ENCODE data around the gene ZNF275. TPM values are rescaled to one million over a fixed set of nuclear protein-coding genes. Genes with fewer than 3 reads are reported as not detected.

Gene ZNF275
- total RNA-seq, 2 experiments from 2014 or later, result 19.6 to 20.2 TPM

DNA sequence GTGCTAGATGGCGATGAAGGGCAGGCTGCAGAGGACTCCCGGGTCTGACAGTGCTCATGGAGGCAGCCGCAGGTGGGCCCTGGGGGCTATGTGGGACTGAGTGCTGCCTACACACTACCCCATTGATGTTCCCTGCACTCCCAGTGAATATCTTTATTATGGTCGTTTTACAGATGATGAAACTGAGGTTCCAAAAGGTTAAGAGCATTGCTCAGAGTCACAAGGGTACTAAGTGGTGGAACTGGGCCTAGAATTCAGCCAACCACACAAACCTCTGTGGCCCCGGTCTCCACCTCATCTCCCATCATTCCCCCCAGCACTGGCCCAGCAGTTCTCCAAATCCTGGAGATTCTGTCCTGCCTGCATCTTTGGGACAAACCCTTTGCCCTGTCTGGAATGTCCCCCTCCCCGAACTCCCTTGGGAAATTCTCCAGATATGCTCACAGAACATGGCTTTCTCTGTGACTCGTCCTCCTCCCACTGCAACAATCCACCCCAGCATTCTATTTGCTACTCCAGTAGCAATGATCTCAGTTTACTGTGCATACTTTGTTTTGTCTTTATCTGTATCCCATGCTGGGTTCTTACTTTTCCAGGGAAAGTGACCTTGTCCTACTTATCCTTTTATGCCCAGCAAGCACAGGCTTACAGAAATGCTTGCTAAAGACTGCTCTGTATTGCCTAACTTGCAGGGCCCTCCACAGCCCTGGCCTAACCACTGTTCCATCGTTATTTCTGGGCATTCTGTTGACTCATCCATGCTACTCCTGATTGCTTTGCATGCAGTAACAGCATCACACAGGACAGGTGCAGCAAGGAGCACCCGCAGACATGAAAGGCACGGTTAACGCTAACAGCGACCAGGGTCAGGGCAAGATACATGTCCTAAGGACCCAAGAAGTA is 26.4 kb upstream of the ZNF275 start:
- no TSS peak for BruUV-seq (replicated peaks)
- intact Hi-C loops (cut with micrococcal nuclease; ENCODE audit: unreplicated experiment), result no loop called here

DNA sequence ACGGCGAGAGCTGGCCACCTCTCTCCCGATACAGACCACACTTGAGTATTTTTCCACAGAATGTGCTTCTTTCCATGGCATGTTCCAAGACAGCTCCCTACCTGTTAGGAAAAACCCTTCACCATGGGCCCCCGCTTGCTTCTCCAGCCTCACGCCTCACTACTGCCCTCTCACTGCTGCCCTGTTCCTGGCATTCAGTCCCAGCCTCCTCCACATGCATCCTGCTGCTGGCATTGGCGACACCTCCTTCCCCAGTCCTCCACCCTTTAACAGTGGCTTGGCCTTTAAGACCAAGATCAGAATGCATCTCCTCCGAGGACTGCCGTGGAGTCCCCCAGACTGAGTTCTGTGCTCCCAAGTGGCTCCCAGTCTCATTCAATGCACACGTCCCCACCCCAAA is 23.1 kb upstream of the ZNF275 start:
- intact Hi-C loops (cut with micrococcal nuclease; ENCODE audit: unreplicated experiment), result no loop called here
- no TSS peak for BruUV-seq (replicated peaks)
- ChIA-PET CTCF (ENCODE audit: unreplicated experiment) (no interaction called here), POLR2A (no interaction called here)
- no peak for DNase-seq (ENCODE audit: low spot score)
- Histone ChIP-seq H3K4me3 (ENCODE audit: low read depth, low read length, poor library complexity, severe bottlenecking) (no peak overlapping the region), H2AFZ (ENCODE audit: low read length) (no peak overlapping the region), H3K4me1 (ENCODE audit: insufficient read depth, low read length, poor library complexity, severe bottlenecking) (no peaks in the 10 kb centered on the region), H3K79me2 (ENCODE audit: insufficient read depth, low read depth, low read length) (no peaks in the 10 kb centered on the region), H3K36me3 (ENCODE audit: insufficient read depth, low read length) (no peaks in the 10 kb centered on the region), H3K9me3 (ENCODE audit: low read length) (no peaks in the 10 kb centered on the region), H3K9me2 (ENCODE audit: insufficient read depth, low read length) (no peaks in the 10 kb centered on the region), H3K27ac (ENCODE audit: low read depth, low read length, poor library complexity, severe bottlenecking) (no peak overlapping the region), H4K20me1 (ENCODE audit: insufficient read depth, low read length) (no peaks in the 10 kb centered on the region), H3K4me2 (ENCODE audit: low read length) (no peak overlapping the region)
- TF ChIP-seq EZH2phosphoT487 (IDR thresholded peaks at IDR 0.05; ENCODE audit: borderline replicate concordance, low read depth, low read length), result no peak
- TF ChIP-seq, protein P1, sequence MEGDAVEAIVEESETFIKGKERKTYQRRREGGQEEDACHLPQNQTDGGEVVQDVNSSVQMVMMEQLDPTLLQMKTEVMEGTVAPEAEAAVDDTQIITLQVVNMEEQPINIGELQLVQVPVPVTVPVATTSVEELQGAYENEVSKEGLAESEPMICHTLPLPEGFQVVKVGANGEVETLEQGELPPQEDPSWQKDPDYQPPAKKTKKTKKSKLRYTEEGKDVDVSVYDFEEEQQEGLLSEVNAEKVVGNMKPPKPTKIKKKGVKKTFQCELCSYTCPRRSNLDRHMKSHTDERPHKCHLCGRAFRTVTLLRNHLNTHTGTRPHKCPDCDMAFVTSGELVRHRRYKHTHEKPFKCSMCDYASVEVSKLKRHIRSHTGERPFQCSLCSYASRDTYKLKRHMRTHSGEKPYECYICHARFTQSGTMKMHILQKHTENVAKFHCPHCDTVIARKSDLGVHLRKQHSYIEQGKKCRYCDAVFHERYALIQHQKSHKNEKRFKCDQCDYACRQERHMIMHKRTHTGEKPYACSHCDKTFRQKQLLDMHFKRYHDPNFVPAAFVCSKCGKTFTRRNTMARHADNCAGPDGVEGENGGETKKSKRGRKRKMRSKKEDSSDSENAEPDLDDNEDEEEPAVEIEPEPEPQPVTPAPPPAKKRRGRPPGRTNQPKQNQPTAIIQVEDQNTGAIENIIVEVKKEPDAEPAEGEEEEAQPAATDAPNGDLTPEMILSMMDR (conservative IDR thresholded peaks at IDR 0.05; ENCODE audit: low read length), result no peak

More for the DNA sequence above, 26.4 kb upstream of the ZNF275 start:
- Histone ChIP-seq H3K4me3 (ENCODE audit: low read depth, low read length, poor library complexity, severe bottlenecking) (no peak overlapping the region), H3K27ac (ENCODE audit: low read depth, low read length, poor library complexity, severe bottlenecking) (no peak overlapping the region), H3K9me3 (ENCODE audit: low read length) (no peaks in the 10 kb centered on the region), H3K4me1 (ENCODE audit: insufficient read depth, low read length, poor library complexity, severe bottlenecking) (peaks cover 13% of the 10 kb centered on the region), H3K9me2 (ENCODE audit: insufficient read depth, low read length) (no peaks in the 10 kb centered on the region), H3K79me2 (ENCODE audit: insufficient read depth, low read depth, low read length) (no peaks in the 10 kb centered on the region), H3K4me2 (ENCODE audit: low read length) (no peak overlapping the region), H3K36me3 (ENCODE audit: insufficient read depth, low read length) (no peaks in the 10 kb centered on the region), H2AFZ (ENCODE audit: low read length) (no peak overlapping the region), H4K20me1 (ENCODE audit: insufficient read depth, low read length) (no peaks in the 10 kb centered on the region)
- no peak for TF ChIP-seq EZH2phosphoT487 (IDR thresholded peaks at IDR 0.05; ENCODE audit: borderline replicate concordance, low read depth, low read length)
- TF ChIP-seq, protein P1 (conservative IDR thresholded peaks at IDR 0.05; ENCODE audit: low read length), result no peak
- ChIA-PET POLR2A (no interaction called here), CTCF (ENCODE audit: unreplicated experiment) (no interaction called here)
- DNase-seq (ENCODE audit: low spot score), result no peak

DNA sequence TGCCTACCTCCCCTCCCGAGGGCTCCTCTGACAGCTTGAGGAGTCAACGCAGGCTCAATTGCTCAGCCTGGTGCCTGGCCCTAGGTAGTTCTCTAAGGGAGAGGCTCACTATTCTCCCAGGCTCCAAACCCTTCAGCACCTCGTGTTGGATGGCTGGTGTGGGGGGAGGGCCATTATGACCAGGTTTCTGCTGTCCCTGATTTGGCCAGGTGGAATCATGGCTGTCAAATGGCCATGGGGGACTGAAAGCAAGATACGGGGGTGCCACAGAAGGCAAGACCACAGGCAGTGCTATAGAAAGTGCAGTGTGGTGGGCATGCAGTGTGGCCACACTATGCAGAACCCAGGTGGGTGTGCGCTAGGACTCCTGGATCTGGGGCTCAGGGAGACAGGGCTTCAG is 21.9 kb upstream of the ZNF275 start:
- Histone ChIP-seq H3K4me1 (ENCODE audit: insufficient read depth, low read length, poor library complexity, severe bottlenecking) (no peaks in the 10 kb centered on the region), H3K4me3 (ENCODE audit: low read depth, low read length, poor library complexity, severe bottlenecking) (no peak overlapping the region), H3K9me2 (ENCODE audit: insufficient read depth, low read length) (no peaks in the 10 kb centered on the region), H4K20me1 (ENCODE audit: insufficient read depth, low read length) (no peaks in the 10 kb centered on the region), H3K4me2 (ENCODE audit: low read length) (no peak overlapping the region), H3K9me3 (ENCODE audit: low read length) (no peaks in the 10 kb centered on the region), H2AFZ (ENCODE audit: low read length) (no peak overlapping the region), H3K36me3 (ENCODE audit: insufficient read depth, low read length) (no peaks in the 10 kb centered on the region), H3K27ac (ENCODE audit: low read depth, low read length, poor library complexity, severe bottlenecking) (no peak overlapping the region), H3K79me2 (ENCODE audit: insufficient read depth, low read depth, low read length) (no peaks in the 10 kb centered on the region)
- TF ChIP-seq, protein P1 (conservative IDR thresholded peaks at IDR 0.05; ENCODE audit: low read length), result no peak
- no peak for TF ChIP-seq EZH2phosphoT487 (IDR thresholded peaks at IDR 0.05; ENCODE audit: borderline replicate concordance, low read depth, low read length)
- BruUV-seq (replicated peaks), result no TSS peak
- ChIA-PET POLR2A (no interaction called here), CTCF (ENCODE audit: unreplicated experiment) (no interaction called here)
- no peak for DNase-seq (ENCODE audit: low spot score)
- intact Hi-C loops (cut with micrococcal nuclease; ENCODE audit: unreplicated experiment), result no loop called here
